ENCODE data around the gene CLCN1.

GRCh38 chr7:143280160-143280559 lies 35.8 kb upstream of the CLCN1 start:
- no peak for TF ChIP-seq CTCF (IDR thresholded peaks at IDR 0.05; ENCODE audit: low read depth, low read length)
- TF ChIP-seq MAX (IDR thresholded peaks at IDR 0.05; ENCODE audit: low read depth, low read length), result no peak
- no peak for TF ChIP-seq POLR2A (IDR thresholded peaks at IDR 0.05; ENCODE audit: extremely low read depth, insufficient read length)
- TF ChIP-seq MYC (IDR thresholded peaks at IDR 0.05; ENCODE audit: low read depth, low read length), result no peak
